GM12892 (cell line): ENCODE measurements around the gene GOLGA6L7.
"Not testable (repeated sequence)": the region's sequence is repeated elsewhere in the genome, so short reads cannot be mapped to it uniquely, and the experiment has no call there.

Experiments used
- DNase-seq: peaks from one replicate; pipeline ENCODE4 v3.0.0; 2011; ENCODE audit not compliant: insufficient read length
- FAIRE-seq: peaks from 2 replicates; lab custom pipeline; 2011; peaks lifted over from hg19 to GRCh38; lab: Jason Lieb, UNC

Gene GOLGA6L7

DNA sequence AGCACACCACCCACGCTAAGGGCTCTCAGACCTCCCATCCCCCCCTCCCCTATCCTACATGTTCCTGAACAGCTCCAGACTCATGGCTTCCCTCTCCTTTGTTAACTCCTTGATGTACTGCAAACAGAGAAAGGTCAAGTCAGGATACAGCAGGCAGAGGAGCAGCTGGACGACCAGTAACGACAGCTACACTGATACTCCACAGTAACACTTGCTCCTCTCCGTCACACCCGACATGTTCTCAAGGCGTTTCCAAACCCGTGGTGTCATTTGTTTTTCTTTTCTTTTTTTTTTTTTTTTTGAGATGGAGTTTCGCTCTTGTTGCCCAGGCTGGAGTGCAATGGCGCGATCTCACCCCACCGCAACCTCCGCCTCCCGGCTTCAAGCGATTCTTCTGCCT, 4.3 kb downstream of the GOLGA6L7 start:
- FAIRE-seq, DNase-seq: not testable (repeated sequence)

DNA sequence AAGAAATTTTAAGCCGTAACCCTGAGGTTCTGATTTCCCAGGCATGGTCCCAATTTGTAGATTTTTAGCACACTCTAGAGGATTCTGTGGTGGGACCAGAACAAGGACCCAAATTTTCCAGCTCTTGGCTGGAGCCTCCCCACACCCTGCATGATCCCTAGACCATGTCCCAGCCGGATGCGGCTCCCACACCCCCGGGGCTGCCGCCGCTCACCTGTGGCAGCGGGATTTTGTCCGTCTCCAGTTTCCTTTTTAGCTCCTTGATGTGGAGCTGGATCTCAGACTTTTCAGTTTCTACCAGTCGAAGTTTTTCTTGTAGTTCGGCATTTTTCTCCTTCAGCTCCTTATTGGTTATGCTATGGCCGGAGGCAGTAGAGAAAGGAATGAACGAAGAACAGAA, 4.9 kb downstream of the GOLGA6L7 start:
- FAIRE-seq, DNase-seq: not testable (repeated sequence)

DNA sequence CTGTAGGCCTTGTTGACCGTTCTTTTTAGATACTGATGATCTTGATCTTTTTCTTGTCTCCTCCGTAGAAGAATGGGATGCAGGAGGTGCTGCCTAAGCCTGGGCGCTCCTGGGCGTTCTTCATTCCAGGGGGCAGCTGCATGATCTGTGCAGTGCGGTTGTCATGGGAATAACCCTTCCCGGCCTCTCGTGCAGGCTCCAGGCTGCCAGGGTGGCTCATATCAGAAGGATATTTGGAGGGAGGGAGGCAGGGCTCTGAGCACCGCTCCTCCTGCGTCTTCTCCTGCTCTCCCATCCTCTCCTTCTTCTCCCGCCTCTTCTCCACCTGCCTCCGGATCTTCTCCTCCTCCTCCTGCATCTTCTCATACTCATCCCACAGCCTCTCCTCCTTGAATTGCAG, 6.2 kb downstream of the GOLGA6L7 start:
- not testable (repeated sequence) for DNase-seq, FAIRE-seq

DNA sequence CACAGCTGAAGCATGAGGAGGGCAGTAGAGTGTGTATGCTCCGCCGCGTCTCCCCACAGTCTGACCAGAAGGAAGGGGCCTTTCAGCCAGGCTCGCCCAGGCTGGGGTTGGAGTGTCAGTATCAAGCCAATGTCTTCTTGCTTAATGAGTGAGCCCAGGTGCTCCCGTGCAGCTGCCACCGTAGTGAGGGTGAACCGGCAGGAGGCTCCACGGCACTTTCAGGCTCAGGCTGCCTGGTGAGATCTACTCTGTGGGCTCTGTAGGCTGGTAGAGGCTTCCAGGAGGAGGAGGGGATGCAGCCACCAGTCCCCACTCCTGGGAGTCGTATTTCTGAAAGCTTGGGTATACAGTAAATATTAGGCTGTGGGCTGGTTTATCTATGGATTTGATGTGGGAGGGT, 8.2 kb downstream of the GOLGA6L7 start:
- FAIRE-seq, DNase-seq: not testable (repeated sequence)

DNA sequence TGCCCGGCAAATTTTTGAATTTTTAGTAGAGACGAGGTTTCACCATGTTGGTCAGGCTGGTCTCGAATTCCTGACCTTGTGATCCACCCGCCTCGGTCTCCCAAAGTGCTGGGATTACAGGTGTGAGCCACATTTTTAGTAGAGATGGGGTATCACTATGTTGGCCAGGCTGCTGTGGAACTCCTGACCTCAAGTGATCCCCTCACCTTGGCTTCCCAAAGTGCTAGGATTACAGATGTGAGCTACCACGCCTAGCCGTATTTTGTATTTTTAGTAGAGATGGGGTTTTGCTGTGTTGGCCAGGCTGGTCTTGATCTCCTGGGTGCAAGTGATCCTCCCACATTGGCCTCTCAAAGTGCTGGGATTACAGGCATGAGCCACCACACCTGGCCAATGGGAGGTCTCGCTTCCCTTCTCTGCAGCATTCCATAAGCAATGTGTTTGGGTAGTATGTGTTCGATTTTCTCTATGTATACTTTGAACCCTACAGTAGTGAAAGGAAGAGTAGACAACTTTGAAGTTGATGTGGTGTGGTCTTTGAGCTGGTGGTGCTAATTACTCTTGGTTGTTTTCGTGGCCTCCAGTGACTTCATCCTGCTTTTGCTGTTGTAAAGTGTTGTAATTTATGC, 13.4 kb downstream of the GOLGA6L7 start:
- DNase-seq, FAIRE-seq: not testable (repeated sequence)

DNA sequence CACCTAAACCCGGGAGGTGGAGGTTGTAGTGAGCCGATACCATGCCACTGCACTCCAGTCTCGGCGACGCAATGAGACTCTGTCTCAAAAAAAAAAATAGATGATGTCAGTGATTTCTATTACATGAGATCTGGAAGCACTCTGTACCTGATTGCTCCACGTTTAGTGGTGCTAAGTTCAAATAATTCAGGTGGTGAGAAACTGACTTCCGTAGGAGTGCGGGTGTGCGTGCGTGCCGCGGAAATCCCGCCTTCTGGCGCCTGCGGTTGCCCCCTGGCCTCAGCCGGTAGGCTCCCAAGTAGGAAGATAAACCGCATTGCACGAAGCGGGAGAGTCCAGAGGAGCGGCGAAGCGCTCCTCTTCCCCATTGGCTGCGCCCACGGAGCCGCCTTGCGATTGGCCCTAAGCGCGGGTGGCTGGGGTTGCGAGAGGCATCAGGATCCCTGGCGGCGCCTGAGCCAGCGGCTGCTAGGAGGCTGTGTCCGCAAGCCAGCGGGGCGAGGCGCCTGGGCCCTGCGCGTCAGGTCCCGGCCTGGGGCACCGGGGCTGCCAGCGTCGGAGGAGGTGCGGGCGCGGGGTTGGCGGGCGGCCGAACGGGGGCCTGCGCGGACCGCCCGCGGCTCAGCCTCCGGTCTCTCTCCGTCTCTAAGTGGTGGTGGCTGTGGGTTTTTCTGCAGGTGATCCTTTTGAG, 16.4 kb downstream of the GOLGA6L7 start:
- not testable (repeated sequence) for DNase-seq, FAIRE-seq

DNA sequence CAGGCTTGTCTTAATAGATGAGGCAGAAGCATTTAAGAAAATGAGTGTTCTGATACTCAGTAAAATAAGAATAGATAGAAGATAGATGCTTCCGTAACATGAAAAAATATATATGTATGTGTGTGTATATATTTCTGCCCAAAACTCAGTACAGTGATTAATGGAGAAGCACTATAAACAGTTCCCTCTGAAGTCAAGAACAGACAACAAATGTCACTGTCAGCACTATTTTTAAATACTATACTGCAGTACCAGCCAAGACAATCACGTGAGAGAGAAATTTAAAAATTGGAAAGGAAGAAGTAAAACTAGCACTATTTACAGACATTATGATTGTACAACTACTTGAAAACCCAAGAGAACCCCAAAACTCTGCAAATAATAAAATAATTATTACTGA, 27.0 kb downstream of the GOLGA6L7 start:
- not testable (repeated sequence) for DNase-seq, FAIRE-seq

DNA sequence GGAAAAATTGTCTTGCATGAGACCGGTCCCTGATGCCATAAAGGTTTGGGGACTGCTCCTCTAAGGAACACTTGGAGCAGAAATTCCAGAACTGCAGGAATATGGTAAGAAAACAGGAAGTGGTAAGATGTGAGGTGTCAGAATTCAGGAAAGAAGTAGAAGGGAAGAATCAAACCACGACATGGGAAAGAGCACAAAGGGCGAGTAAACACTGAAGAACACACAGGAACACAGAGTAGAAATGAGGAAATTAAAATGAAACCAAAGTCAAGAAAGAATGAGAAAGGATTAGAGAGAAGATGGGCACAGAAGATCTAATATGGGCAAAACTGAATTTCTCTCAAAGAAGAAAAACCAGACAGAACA, 28.5 kb downstream of the GOLGA6L7 start:
- not testable (repeated sequence) for FAIRE-seq, DNase-seq

DNA sequence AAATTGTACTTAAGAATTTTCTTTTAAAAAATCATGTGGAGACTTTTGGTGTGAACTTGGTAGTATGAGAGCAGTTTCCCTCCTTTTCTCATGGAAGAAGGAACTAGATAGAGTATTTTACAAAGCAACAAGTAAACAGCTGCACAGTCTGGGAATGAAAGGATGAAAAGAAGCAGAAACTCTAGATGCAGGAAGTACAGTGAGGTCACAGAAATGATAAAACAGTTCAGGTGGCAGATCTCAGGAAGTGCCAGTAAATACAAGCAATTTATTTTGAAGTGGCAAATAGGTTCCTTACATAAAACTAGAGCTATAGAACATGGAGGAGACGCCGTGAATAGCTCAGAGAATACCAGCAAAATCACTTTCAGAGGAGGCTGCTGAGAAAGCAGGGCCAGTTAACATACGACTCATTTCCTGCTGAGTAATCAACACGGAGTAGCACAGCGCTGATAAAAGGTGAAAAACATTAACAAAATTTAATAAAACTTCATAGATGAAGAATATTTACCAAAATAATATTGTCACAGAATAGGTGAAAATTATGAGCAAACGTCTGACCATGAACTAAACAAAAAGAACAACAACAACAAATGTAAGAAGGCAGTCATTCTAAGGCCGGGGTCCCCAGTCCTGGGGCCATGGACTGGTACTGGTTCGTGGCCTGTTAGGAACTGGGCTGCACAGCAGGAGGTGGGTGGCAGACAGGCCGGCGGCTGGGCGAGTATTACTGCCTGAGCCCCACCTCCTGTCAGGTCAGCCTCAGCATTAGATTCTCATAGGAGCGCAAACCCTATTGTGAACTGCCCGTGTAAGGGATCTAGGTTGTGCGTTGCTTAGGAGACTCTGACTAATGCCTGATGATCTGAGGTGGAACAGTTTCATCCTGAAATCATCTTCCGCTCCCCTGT, 29.2 kb downstream of the GOLGA6L7 start:
- not testable (repeated sequence) for DNase-seq, FAIRE-seq

DNA sequence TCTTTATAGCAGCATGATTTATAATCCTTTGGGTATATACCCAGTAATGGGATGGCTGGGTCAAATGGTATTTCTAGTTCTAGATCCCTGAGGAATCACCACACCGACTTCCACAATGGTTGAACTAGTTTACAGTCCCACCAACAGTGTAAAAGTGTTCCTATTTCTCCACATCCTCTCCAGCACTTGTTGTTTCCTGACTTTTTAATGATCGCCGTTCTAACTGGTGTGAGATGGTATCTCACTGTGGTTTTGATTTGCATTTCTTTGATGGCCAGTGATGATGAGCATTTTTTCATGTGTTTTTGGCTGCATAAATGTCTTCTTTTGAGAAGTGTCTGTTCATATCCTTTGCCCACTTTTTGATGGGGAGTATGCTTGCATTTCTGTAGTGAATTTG, 30.3 kb downstream of the GOLGA6L7 start:
- FAIRE-seq, DNase-seq: not testable (repeated sequence)

DNA sequence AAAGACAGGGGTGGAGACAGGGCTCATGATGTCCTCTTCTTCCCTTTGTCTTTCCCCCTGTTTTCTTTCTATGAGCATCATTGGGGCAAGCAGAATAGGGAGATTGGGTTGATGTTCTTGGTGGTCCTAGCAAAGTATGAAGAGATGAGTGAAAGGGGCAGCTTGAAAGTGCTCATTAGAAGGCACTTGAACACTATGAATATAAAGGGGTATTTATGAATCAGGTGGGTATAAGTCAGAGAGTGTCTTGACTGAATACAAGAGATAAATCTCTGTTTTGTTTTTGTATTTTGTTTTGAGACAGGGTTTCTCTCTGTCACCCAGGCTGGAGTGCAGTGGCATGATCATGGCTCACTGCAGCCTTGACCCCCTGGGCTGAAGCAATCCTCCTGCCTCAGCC, 34.4 kb downstream of the GOLGA6L7 start:
- not testable (repeated sequence) for FAIRE-seq, DNase-seq

DNA sequence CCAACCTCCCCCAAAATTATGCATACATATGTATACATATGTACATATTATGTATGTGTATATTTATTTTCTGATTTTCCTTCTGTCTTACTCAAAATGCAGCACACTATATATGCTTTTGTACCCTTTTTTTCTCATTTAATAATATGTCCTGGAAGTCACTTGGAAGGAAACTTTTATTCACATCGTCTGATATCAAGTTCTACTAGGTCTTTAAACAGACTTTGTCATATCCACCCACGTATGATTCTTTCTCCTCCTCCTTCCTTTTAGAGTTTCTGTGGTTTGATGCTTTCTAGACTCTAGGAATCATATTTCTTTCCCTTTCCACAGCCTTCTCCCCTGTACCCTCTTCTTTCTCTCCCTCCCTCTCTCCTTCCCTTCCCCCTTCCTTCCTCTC, 35.1 kb downstream of the GOLGA6L7 start:
- FAIRE-seq, DNase-seq: not testable (repeated sequence)

DNA sequence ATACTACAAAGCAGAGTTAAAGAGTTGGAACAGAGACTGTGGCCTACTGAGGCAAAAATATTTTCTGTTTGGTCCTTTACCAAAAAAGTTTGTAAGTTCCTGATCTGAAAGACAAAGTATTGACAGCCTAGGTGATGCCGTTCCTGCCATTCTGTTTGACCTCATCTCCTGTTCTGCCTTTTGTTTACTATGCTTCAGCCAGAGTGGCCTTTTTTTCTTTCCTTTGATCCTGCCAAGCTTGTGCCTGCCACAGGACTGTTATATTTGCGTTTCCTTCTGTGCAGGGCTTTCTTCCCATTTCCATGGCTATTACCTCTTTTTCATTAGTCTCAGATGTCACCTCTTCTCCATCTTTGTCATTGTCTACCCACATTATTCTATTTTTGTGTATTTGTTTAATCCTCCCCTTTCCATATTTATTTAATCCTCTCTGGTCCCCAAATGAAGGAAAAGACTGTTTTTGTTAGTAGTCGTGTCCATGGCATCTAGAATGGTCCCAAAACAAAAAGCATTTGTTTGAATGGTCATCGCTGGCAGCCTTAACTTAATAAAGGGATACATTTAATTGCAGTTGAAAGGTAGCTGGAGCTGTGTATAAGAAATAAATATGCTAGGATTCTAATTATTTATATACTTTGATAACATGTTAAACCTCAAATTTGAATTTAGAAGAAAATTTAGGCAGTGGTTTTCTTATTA, 36.4 kb downstream of the GOLGA6L7 start:
- not testable (repeated sequence) for DNase-seq, FAIRE-seq

DNA sequence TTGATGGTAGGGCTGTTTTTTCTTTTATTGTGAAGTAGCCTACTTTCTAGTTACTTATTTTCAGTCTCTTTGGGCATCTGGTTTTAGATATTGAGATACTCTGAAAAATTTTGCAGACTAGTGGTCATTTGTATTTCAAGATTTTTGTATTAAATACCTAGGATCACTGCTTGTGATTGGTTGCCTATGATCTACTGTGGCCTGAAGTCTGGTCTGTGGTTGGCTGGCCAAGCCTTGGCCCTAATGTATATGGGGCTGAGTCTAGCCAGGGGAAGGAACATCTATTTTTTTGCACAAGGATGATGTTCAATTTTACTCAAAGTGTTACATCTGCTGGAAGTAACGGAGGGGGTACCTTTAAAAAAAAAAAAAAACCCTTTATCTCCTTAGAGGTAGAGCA, 38.0 kb downstream of the GOLGA6L7 start:
- not testable (repeated sequence) for DNase-seq, FAIRE-seq

DNA sequence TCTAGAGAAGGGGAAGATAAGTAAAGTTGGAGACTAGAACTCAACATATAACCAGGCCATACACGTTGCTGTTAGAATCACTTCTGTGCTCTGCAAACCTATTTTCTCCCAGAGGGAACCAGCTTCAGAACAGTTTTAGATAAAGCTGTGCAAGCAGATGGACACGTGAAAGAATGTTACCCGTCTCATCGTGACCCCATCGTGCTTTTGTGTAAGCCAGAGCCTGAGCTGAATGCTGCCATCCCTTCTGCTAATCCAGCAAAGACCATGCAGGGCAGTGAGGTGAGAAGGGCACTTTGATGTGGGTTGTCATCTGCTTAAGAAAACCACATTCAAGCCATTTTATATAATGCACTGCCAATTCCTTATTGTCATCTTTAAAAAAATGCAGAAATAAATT, 40.3 kb downstream of the GOLGA6L7 start:
- FAIRE-seq, DNase-seq: not testable (repeated sequence)

DNA sequence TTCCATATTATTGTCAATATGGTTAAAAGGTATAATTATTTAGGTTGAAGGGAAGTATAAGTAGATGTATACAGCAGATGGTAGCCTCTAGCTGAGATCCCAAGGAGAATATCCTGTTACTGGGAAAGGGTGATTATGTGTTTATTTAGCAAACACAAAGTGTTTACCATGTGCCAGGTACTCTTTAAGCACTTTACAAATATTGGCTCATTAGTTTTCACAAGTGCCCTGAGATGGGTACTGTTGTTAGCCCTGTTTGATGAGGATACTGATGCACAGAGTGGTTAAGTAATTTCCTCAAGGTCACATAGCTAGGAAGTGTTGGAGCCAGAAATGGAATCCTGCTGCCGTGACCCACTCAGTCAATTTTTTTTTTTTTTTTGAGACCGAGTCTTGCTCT, 48.1 kb downstream of the GOLGA6L7 start:
- not testable (repeated sequence) for DNase-seq, FAIRE-seq

DNA sequence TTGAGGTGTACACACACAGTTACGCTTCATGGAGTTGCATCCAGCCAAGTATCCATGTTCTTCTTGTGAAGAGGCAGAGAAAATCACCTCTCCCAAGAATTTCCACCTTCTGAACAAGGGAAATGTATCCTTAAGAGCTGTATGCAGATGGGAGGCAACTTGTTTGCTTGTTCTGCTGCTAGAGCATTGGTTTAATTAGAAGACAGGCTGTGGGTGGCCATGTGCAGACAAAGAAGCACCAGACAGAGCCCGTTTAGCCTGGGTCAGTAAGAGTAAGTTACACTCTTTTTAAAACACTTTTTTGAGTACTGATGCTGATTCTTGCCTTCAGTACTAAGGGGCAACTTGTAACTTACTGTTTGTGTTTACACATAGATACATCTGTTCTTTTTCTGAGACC, 50.2 kb downstream of the GOLGA6L7 start:
- FAIRE-seq, DNase-seq: not testable (repeated sequence)

DNA sequence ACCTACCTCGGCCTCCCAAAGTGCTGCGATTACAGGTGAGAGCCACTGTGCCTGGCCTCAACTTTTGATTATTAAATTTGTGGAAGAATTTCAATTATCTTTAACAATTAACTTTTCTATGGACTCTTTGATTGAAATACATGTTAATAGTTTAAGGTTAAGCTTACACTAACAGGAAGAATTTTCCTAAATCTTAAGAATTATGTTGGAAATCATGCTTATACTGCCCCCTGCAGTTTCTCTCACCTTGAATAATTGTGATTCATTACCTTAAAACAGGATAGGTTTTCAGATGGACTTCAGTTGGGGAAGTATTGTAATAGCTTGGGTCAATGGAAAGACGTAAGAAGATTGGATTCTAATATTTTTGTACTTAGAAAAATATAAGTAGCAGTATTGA, 54.2 kb downstream of the GOLGA6L7 start:
- not testable (repeated sequence) for DNase-seq, FAIRE-seq
